Endothelial cell (in vitro differentiated cells): ENCODE measurements around the gene TAF10. TPM values are rescaled to one million over a fixed set of nuclear protein-coding genes. Genes with fewer than 3 reads are reported as not detected.

Experiments used
- DNase-seq: peaks from one replicate; pipeline ENCODE4 v3.0.0; 2021; ENCODE audit warnings: low spot score
- H3K27ac Mint-ChIP-seq: one replicate; pipeline ENCODE4 v1.8.0; 2021; ENCODE audit warnings: mixed read lengths, inconsistent platforms; ENCODE audit not compliant: unreplicated experiment
- H3K27me3 Mint-ChIP-seq: one replicate; pipeline ENCODE4 v1.8.0; 2021; ENCODE audit warnings: mild to moderate bottlenecking, moderate library complexity, mixed read lengths, inconsistent platforms; ENCODE audit not compliant: unreplicated experiment
- H3K36me3 Mint-ChIP-seq: one replicate; pipeline ENCODE4 v1.8.0; 2021; ENCODE audit warnings: mild to moderate bottlenecking, low read depth, mixed read lengths, inconsistent platforms; ENCODE audit not compliant: unreplicated experiment
- H3K4me1 Mint-ChIP-seq: one replicate; pipeline ENCODE4 v1.8.0; 2021; ENCODE audit warnings: mild to moderate bottlenecking, mixed read lengths, inconsistent platforms; ENCODE audit not compliant: unreplicated experiment
- H3K4me3 Mint-ChIP-seq: one replicate; pipeline ENCODE4 v1.8.0; 2021; ENCODE audit warnings: mild to moderate bottlenecking, mixed read lengths, inconsistent platforms; ENCODE audit not compliant: unreplicated experiment
- H3K9me3 Mint-ChIP-seq: one replicate; pipeline ENCODE4 v1.8.0; 2021; ENCODE audit warnings: mixed read lengths, inconsistent platforms; ENCODE audit not compliant: unreplicated experiment
- CTCF ChIP-seq: fragments of 200-600 bp; sonication (generic); IDR thresholded peaks from one replicate; pipeline ENCODE4 v1.5.0; 2021; ENCODE audit warnings: antibody characterized with exemption; ENCODE audit not compliant: unreplicated experiment
- total RNA-seq: library from RNA; stranded (reverse); fragmentation: NEBNext Ultra II Directional; extraction: Animal tissue kit (Norgen Biotek cat#: 25700); gene quantifications from one replicate; pipeline ENCODE4 v1.2.1, GENCODE V29; 2021; ENCODE audit not compliant: unreplicated experiment

The TAF10 gene
- total RNA-seq, 1 donor from 2014 or later, result 62.2 TPM

DNA sequence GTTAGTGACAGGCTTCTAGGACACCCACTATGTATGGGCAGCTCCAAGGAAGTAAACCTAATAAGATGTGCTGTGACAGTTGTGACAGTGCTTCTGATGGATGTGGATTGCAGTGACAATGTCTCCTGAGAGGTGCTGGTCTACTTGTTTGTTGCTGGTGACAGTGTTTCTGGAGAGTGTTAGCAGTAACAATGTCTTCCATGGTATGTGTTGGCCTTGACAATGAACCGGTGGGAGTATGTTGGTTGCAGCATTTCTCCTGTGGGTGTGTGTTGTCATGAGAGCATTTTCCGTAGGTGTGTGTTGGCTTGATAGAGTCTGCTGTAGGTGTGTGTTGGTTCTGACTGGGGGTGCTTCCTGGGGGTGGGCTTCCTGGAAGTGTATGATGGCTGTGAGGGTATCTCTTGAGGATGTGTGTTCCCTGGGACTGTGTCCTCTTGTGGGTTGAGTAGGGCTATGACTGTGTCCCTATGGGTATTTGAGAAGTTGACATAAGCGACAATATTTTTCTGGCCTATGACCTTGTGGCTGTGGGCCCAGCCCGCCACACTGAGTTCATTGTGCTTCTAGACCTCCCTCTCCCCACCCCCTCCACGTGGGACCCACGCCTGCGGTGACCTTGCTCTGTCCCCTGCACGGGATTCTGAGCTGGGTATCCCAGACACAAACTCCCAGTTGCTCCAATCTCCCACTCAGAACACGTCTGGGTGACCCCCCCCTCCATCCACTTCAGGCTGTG, 42.4 kb upstream of the TAF10 start:
- Mint-ChIP-seq H3K9me3 (no peaks in the 10 kb centered on the region), H3K27me3 (peaks cover 4% of the 10 kb centered on the region), H3K36me3 (no peaks in the 10 kb centered on the region), H3K4me1 (peaks cover 11% of the 10 kb centered on the region), H3K4me3 (no peak overlapping the region), H3K27ac (no peak overlapping the region)
- no peak for DNase-seq
- no peak for TF ChIP-seq CTCF

GRCh38 chr11:6653656-6654055, 41.6 kb upstream of the TAF10 start:
- TF ChIP-seq CTCF, result no peak

GRCh38 chr11:6653097-6653496, 41.1 kb upstream of the TAF10 start:
- DNase-seq, result no peak
- H3K27me3 Mint-ChIP-seq, result peaks cover 4% of the 10 kb centered on the region

More at GRCh38 chr11:6653656-6654055, 41.6 kb upstream of the TAF10 start:
- Mint-ChIP-seq H3K9me3 (no peaks in the 10 kb centered on the region), H3K36me3 (no peaks in the 10 kb centered on the region), H3K27me3 (peaks cover 4% of the 10 kb centered on the region), H3K27ac (no peak overlapping the region), H3K4me3 (no peak overlapping the region), H3K4me1 (peaks cover 11% of the 10 kb centered on the region)
- no peak for DNase-seq

DNA sequence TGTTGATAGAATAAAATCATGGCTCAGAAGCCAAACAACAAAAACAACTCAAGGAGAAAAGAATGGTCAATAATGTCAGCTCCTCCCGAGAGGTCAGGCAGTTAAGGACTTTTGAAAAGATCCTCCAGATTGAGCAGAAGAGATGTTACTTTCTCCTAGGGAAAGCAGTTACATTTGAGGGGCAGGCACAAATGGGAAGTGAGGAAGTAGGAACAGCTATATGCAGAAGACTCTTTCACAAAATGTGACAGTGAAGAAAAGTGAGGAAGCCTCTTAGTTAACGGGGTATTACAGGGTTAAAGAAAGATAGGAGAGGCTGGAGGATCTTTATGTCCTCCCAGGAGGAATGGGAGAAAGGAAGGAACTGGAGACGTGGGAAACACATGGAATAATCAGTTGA, 40.2 kb upstream of the TAF10 start:
- H3K9me3 Mint-ChIP-seq, result no peaks in the 10 kb centered on the region
- no peak for TF ChIP-seq CTCF
- H3K36me3 Mint-ChIP-seq, result no peaks in the 10 kb centered on the region
- no peak overlapping the region for H3K27ac Mint-ChIP-seq
- no peak for DNase-seq
- H3K27me3 Mint-ChIP-seq, result peaks cover 4% of the 10 kb centered on the region
- no peak overlapping the region for H3K4me3 Mint-ChIP-seq
- peaks cover 9% of the 10 kb centered on the region for H3K4me1 Mint-ChIP-seq

More at GRCh38 chr11:6653097-6653496, 41.1 kb upstream of the TAF10 start:
- no peak overlapping the region for H3K4me3 Mint-ChIP-seq
- no peak overlapping the region for H3K27ac Mint-ChIP-seq
- peaks cover 11% of the 10 kb centered on the region for H3K4me1 Mint-ChIP-seq
- no peak for TF ChIP-seq CTCF
- H3K9me3 Mint-ChIP-seq, result no peaks in the 10 kb centered on the region
- H3K36me3 Mint-ChIP-seq, result no peaks in the 10 kb centered on the region

GRCh38 chr11:6650980-6651379, 39.0 kb upstream of the TAF10 start:
- H3K36me3 Mint-ChIP-seq, result no peaks in the 10 kb centered on the region

More at GRCh38 chr11:6650980-6651379, 39.0 kb upstream of the TAF10 start:
- no peak for DNase-seq
- no peaks in the 10 kb centered on the region for H3K4me1 Mint-ChIP-seq
- no peak overlapping the region for H3K27ac Mint-ChIP-seq
- H3K9me3 Mint-ChIP-seq, result no peaks in the 10 kb centered on the region
- H3K27me3 Mint-ChIP-seq, result no peaks in the 10 kb centered on the region
- TF ChIP-seq CTCF, result no peak
- no peak overlapping the region for H3K4me3 Mint-ChIP-seq
